GM12878 (cell line): Measurements from ENCODE around the gene RNF34. TPM values are rescaled to one million over a fixed set of nuclear protein-coding genes. Genes with fewer than 3 reads are reported as not detected.

Experiments used
- CHD4 ChIP-seq: fragments of 200-600 bp; sonication (generic); IDR thresholded peaks from 2 replicates; pipeline ENCODE4 v1.6.1; 2016; ENCODE audit warnings: mild to moderate bottlenecking
- ELK1 ChIP-seq: IDR thresholded peaks from 2 replicates; pipeline ENCODE4 v1.6.1; 2012; ENCODE audit warnings: low read depth, low read length, improper control_type of control experiment
- IKZF2 ChIP-seq, 2 experiments: fragments of 450-650 bp; IDR thresholded peaks; 2 replicates each; pipeline ENCODE4 v1.6.1; 2017; ENCODE audit warnings: mild to moderate bottlenecking in 2 of 2, moderate library complexity in 2 of 2
- IRF5 ChIP-seq: fragments of 450-650 bp; IDR thresholded peaks from 2 replicates; pipeline ENCODE4 v1.6.1; 2017; ENCODE audit warnings: borderline replicate concordance
- KLF5 ChIP-seq: fragments of 450-650 bp; IDR thresholded peaks from 2 replicates; pipeline ENCODE4 v1.6.1; 2014; ENCODE audit warnings: mild to moderate bottlenecking; ENCODE audit not compliant: partially characterized antibody
- NFIC ChIP-seq: IDR thresholded peaks from 2 replicates; pipeline ENCODE4 v1.6.1; 2012; ENCODE audit warnings: low read depth, mild to moderate bottlenecking, inconsistent platforms, low read length, moderate library complexity
- RBBP5 ChIP-seq: fragments of 200-600 bp; sonication (generic); conservative IDR thresholded peaks from 2 replicates; pipeline ENCODE4 v1.6.1; 2016
- RCOR1 ChIP-seq: conservative IDR thresholded peaks from 2 replicates; pipeline ENCODE4 v1.6.1; 2012; ENCODE audit warnings: low read depth, low read length, improper control_type of control experiment
- REST ChIP-seq: IDR thresholded peaks from 2 replicates; pipeline ENCODE4 v1.6.1; 2012; ENCODE audit warnings: mild to moderate bottlenecking, low read depth, low read length
- SIX5 ChIP-seq: IDR thresholded peaks from 2 replicates; pipeline ENCODE4 v1.6.1; 2011; ENCODE audit warnings: mild to moderate bottlenecking, low read depth, low read length, moderate library complexity; ENCODE audit not compliant: severe bottlenecking
- SMAD1 ChIP-seq: fragments of 450-650 bp; IDR thresholded peaks from 2 replicates; pipeline ENCODE4 v1.6.1; 2018; ENCODE audit warnings: mild to moderate bottlenecking, low read depth; ENCODE audit not compliant: partially characterized antibody
- TCF3 ChIP-seq: IDR thresholded peaks from 2 replicates; pipeline ENCODE4 v1.6.1; 2012; ENCODE audit warnings: low read depth, mild to moderate bottlenecking, low read length, borderline replicate concordance; ENCODE audit not compliant: insufficient read depth
- WRNIP1 ChIP-seq: IDR thresholded peaks from 2 replicates; pipeline ENCODE4 v1.6.1; 2011; ENCODE audit warnings: low read depth, low read length, improper control_type of control experiment, borderline replicate concordance
- ZZZ3 ChIP-seq: IDR thresholded peaks from 2 replicates; pipeline ENCODE4 v1.6.1; 2011; ENCODE audit warnings: low read depth; ENCODE audit not compliant: control insufficient read depth, insufficient read length
- polyA plus RNA-seq, 11 experiments: library from polyadenylated mRNA; depleted of rRNA in 4 of 11; unstranded in 6 of 11; stranded (reverse) in 5 of 11; fragments of >200 nt; fragmentation: Nextera tagmentation in 4 of 11; fragmentation: Illumina TruSeq in 1 of 11; extraction: Ambion mirVana in 4 of 11; extraction: Trizol in 1 of 11; gene quantifications; 1 replicate in 1 of 11; 2 replicates in 10 of 11; pipeline versions ENCODE4 v1.2.1 to v1.2.3, GENCODE V29; 2011 to 2016; ENCODE audit warnings: inconsistent platforms in 2 of 11, missing spikeins in 2 of 11, low read depth in 1 of 11
- total RNA-seq, 4 experiments: library from RNA; depleted of rRNA in 3 of 4; stranded (reverse); fragments of >200 nt in 3 of 4; fragmentation: Illumina TruSeq in 1 of 4; extraction: Trizol in 1 of 4; gene quantifications; 2 replicates each; pipeline versions ENCODE4 v1.2.1 to v1.2.3, GENCODE V29; 2013 to 2021
- TF ChIP-seq, protein P1 (sequence below): IDR thresholded peaks from 2 replicates; pipeline ENCODE4 v1.6.1; 2011; ENCODE audit warnings: low read depth, low read length, improper control_type of control experiment, borderline replicate concordance
- TF ChIP-seq, protein P2 (sequence below): fragments of 450-650 bp; IDR thresholded peaks from 2 replicates; pipeline ENCODE4 v1.6.1; 2017; ENCODE audit warnings: antibody characterized with exemption, mild to moderate bottlenecking, moderate library complexity
- TF ChIP-seq, protein P3 (sequence below): fragments of 450-650 bp; IDR thresholded peaks from 2 replicates; pipeline ENCODE4 v1.6.1; 2014; ENCODE audit warnings: mild to moderate bottlenecking

RNF34 gene
- total and polyA plus RNA-seq, 10 of the 15 experiments (the other 5 are each of a cell fraction or from before 2014, with no cell fraction given): 63.6 to 199 (median 115) TPM

DNA sequence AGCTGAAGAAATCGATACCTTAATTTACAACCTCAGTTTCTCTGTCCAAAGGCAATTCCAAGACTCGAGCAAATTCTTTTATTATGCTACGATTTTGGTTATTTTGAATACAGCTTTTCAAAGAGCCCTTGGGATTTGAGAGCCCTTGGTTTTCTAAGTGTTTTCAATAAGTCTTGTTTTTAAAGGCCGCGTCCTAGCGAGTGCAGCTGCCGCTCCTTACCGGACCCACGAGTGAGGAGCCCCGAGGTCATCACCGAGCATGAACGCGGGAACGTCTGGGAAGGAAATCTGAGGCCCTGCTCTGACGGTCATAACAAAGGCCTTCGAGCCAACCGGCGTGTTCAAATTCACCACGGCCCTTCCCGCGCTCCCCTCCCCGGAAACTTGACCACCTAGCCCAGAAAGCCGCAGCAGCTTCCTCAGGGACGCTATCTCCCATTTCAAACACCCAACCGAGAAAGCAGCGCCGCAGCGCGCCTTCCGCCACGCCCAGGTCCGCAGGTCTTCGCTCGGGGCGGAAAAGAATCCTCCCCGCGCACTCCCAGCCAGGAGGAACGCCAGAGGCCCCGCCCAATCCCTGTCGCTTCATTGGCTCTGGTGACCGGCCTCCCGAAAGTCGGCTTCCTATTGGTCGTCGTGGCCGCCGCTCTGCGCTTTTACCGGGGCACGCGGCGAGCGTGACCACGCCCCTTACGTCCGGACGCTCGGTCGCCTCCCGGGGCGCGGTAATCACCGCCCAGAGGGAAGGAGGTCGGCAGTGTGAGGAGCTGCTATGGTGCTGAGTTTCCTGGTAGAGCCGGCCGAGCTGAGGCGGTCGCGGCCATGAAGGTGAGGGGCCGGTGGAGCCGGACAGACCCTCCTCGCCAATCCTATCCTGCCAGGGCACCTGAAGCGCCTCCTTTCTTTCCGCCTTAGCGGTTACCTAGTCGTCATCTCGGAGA is at the start of gene RNF34 (continued):
- TF ChIP-seq REST: no peak
- TF ChIP-seq, protein P1, sequence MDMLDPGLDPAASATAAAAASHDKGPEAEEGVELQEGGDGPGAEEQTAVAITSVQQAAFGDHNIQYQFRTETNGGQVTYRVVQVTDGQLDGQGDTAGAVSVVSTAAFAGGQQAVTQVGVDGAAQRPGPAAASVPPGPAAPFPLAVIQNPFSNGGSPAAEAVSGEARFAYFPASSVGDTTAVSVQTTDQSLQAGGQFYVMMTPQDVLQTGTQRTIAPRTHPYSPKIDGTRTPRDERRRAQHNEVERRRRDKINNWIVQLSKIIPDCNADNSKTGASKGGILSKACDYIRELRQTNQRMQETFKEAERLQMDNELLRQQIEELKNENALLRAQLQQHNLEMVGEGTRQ: peak; percentile 58
- no peak for TF ChIP-seq NFIC
- TF ChIP-seq RCOR1: 0 out of 2 replicates have a peak, but pooled peaks have one; percentile 62
- TF ChIP-seq TCF3: peak; percentile 57; the same call in 1 of the 2 replicates
- TF ChIP-seq, protein P2, sequence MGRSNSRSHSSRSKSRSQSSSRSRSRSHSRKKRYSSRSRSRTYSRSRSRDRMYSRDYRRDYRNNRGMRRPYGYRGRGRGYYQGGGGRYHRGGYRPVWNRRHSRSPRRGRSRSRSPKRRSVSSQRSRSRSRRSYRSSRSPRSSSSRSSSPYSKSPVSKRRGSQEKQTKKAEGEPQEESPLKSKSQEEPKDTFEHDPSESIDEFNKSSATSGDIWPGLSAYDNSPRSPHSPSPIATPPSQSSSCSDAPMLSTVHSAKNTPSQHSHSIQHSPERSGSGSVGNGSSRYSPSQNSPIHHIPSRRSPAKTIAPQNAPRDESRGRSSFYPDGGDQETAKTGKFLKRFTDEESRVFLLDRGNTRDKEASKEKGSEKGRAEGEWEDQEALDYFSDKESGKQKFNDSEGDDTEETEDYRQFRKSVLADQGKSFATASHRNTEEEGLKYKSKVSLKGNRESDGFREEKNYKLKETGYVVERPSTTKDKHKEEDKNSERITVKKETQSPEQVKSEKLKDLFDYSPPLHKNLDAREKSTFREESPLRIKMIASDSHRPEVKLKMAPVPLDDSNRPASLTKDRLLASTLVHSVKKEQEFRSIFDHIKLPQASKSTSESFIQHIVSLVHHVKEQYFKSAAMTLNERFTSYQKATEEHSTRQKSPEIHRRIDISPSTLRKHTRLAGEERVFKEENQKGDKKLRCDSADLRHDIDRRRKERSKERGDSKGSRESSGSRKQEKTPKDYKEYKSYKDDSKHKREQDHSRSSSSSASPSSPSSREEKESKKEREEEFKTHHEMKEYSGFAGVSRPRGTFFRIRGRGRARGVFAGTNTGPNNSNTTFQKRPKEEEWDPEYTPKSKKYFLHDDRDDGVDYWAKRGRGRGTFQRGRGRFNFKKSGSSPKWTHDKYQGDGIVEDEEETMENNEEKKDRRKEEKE: no peak
- TF ChIP-seq RBBP5: no peak
- TF ChIP-seq ZZZ3: no peak
- no peak for TF ChIP-seq CHD4
- peak; percentile 13; the same call in 1 of the 2 replicates for TF ChIP-seq ELK1
- TF ChIP-seq WRNIP1: no peak
- peak; percentile 72 to 76; a peak in 3 of 4 replicates for TF ChIP-seq IKZF2 (IDR thresholded peaks at IDR 0.05)
- TF ChIP-seq SIX5: peak; percentile 27
- TF ChIP-seq KLF5: no peak
- TF ChIP-seq, protein P3, sequence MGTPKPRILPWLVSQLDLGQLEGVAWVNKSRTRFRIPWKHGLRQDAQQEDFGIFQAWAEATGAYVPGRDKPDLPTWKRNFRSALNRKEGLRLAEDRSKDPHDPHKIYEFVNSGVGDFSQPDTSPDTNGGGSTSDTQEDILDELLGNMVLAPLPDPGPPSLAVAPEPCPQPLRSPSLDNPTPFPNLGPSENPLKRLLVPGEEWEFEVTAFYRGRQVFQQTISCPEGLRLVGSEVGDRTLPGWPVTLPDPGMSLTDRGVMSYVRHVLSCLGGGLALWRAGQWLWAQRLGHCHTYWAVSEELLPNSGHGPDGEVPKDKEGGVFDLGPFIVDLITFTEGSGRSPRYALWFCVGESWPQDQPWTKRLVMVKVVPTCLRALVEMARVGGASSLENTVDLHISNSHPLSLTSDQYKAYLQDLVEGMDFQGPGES: peak; percentile 89
- TF ChIP-seq IRF5: no peak
- TF ChIP-seq SMAD1: no peak
